Measurements from ENCODE around the gene GNG2. TPM values are rescaled to one million over a fixed set of nuclear protein-coding genes. Genes with fewer than 3 reads are reported as not detected.

Gene GNG2
- total RNA-seq, 1 experiment from 2014 or later, result 7.0 TPM

GRCh38 chr14:51818748-51819380, 41.5 kb upstream of the GNG2 start:
- H3K27me3 ChIP-seq (ENCODE audit: insufficient read depth, low read length), result no peaks in the 10 kb centered on the region
- Mint-ChIP-seq H3K9me3 (peaks cover 0 to 2% of the 10 kb centered on the region in 2 experiments; a peak in 2 of 5 replicates), H3K4me1 (peaks cover 9 to 12% of the 10 kb centered on the region in 2 experiments), H3K36me3 (ENCODE audit: insufficient read depth in 1 of 3, low read depth in 3 of 3) (no peaks in the 10 kb centered on the region), H3K4me3 (no peak overlapping the region; a peak in 1 of 5 replicates), H3K27me3 (ENCODE audit: low read depth) (no peaks in the 10 kb centered on the region; the same call in none of the 2 replicates), H3K27ac (0 out of 7 replicates have a peak overlapping the region, but pooled peaks of 1 of the 3 experiments have one; percentile 50)
- H3K4me2 ChIP-seq (ENCODE audit: insufficient read depth, insufficient read length, low read length), result no peak overlapping the region
- H2BK5ac ChIP-seq (ENCODE audit: insufficient read length, low read length), result no peak overlapping the region
- H3K27ac ChIP-seq (ENCODE audit: insufficient read length, low read depth, low read length), result no peak overlapping the region
- H4K20me1 ChIP-seq (ENCODE audit: control insufficient read depth, insufficient read depth, insufficient read length), result no peaks in the 10 kb centered on the region
- H3K14ac ChIP-seq (ENCODE audit: insufficient read depth, low read length), result no peak overlapping the region
- no peak overlapping the region for H2BK12ac ChIP-seq (ENCODE audit: insufficient read length, low read depth, low read length)
- no peaks in the 10 kb centered on the region for H3K9me3 ChIP-seq (ENCODE audit: control insufficient read depth, low read depth, low read length)
- no CpG with 5 or more reads among the region's 9 CpGs for WGBS (ENCODE audit: extremely low coverage, insufficient read length, low lambda C conversion rate)
- H3K4me1 ChIP-seq (ENCODE audit: insufficient read depth, low read length), result no peaks in the 10 kb centered on the region; the same call in 1 of the 2 replicates
- H3K4ac ChIP-seq (ENCODE audit: low read depth, low read length), result no peak overlapping the region
- no peak overlapping the region for H3K18ac ChIP-seq (ENCODE audit: insufficient read length, low read depth, low read length)
- H3K56ac ChIP-seq (ENCODE audit: insufficient read length, low read depth, low read length), result no peak overlapping the region
- TF ChIP-seq CTCF (conservative IDR thresholded peaks at IDR 0.05), result no peak
- H2BK20ac ChIP-seq (ENCODE audit: low read depth, low read length, poor library complexity, severe bottlenecking), result no peak overlapping the region
- H2BK15ac ChIP-seq (ENCODE audit: low read depth, low read length), result no peak overlapping the region
- H4K5ac ChIP-seq (ENCODE audit: insufficient read length, low read depth, low read length), result no peak overlapping the region
- H3T11ph ChIP-seq (ENCODE audit: low read length), result no peak overlapping the region
- H2AFZ ChIP-seq (ENCODE audit: low read length), result no peak overlapping the region
- H2AK5ac ChIP-seq (ENCODE audit: insufficient read length, low read length), result no peak overlapping the region
- no peak for DNase-seq
- H3K9ac ChIP-seq (ENCODE audit: extremely low read depth, insufficient read length, low read length), result no peak overlapping the region
- H4K91ac ChIP-seq (ENCODE audit: insufficient read length, low read depth, low read length), result no peak overlapping the region
- no peaks in the 10 kb centered on the region for H3K79me1 ChIP-seq (ENCODE audit: insufficient read depth, low read depth, low read length, poor library complexity, severe bottlenecking)
- H3K23ac ChIP-seq (ENCODE audit: insufficient read length, low read depth, low read length), result no peak overlapping the region
- H4K8ac ChIP-seq (replicated peaks; ENCODE audit: insufficient read length, low read depth, low read length), result no peak overlapping the region
- no peaks in the 10 kb centered on the region for H3K79me2 ChIP-seq (ENCODE audit: insufficient read depth, low read length)
- no peak overlapping the region for H2BK120ac ChIP-seq (ENCODE audit: low read depth, low read length, poor library complexity, severe bottlenecking)
- H3K23me2 ChIP-seq (ENCODE audit: insufficient read length, low read depth, low read length, poor library complexity, severe bottlenecking), result no peaks in the 10 kb centered on the region
